ENCODE measurements around the gene PDE9A.

PDE9A gene

DNA sequence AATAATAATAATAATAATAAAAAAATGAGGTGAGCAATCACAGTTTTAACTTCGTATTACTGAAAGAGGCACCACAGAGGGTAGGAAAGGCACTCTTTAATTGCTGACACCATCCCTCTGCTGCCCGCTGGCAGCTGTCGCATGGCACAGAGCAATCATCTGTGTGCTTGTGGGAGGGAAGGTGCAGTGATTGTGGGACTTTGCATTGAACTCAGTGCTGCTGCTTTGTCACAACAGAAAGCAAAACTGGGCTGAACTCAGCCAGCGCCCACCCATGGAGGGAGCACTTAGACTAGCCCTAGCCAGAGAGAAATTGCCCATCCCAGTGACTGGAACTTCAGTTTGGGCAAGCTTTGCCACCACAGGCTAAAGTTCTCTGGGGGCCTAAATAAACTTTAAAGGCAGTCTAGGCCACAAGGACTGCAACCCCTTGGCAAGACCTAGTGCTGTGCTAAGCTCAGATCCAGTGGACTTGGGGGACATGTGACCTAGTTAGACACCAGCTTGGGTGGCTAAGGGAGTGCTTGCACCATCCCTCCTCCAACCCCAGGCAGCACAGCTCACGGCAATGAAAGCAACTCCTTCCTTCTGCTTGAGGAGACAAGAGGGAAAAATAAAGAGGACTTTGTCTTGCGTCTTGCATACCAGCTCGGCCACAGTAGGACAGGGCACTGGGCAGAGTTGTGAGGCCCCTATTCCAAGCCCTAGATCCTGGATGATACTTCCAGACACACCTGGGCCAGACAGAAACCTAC lies 166.6 kb downstream of the PDE9A start:
- DNase-seq (ENCODE audit: extremely low read depth, insufficient read length), result no peak
- Histone ChIP-seq H3K27me3 (replicated peaks; ENCODE audit: control insufficient read depth, insufficient read depth, low read length) (no peaks in the 10 kb centered on the region; the same call in 1 of the 2 replicates), H3K36me3 (ENCODE audit: control insufficient read depth, insufficient read depth, low read length) (no peaks in the 10 kb centered on the region), H3K4me3 (replicated peaks; ENCODE audit: low read depth, low read length) (no peak overlapping the region)
- TF ChIP-seq, protein P1, sequence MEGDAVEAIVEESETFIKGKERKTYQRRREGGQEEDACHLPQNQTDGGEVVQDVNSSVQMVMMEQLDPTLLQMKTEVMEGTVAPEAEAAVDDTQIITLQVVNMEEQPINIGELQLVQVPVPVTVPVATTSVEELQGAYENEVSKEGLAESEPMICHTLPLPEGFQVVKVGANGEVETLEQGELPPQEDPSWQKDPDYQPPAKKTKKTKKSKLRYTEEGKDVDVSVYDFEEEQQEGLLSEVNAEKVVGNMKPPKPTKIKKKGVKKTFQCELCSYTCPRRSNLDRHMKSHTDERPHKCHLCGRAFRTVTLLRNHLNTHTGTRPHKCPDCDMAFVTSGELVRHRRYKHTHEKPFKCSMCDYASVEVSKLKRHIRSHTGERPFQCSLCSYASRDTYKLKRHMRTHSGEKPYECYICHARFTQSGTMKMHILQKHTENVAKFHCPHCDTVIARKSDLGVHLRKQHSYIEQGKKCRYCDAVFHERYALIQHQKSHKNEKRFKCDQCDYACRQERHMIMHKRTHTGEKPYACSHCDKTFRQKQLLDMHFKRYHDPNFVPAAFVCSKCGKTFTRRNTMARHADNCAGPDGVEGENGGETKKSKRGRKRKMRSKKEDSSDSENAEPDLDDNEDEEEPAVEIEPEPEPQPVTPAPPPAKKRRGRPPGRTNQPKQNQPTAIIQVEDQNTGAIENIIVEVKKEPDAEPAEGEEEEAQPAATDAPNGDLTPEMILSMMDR (IDR thresholded peaks at IDR 0.05; ENCODE audit: insufficient read depth, low read length, poor library complexity, severe bottlenecking), result no peak

DNA sequence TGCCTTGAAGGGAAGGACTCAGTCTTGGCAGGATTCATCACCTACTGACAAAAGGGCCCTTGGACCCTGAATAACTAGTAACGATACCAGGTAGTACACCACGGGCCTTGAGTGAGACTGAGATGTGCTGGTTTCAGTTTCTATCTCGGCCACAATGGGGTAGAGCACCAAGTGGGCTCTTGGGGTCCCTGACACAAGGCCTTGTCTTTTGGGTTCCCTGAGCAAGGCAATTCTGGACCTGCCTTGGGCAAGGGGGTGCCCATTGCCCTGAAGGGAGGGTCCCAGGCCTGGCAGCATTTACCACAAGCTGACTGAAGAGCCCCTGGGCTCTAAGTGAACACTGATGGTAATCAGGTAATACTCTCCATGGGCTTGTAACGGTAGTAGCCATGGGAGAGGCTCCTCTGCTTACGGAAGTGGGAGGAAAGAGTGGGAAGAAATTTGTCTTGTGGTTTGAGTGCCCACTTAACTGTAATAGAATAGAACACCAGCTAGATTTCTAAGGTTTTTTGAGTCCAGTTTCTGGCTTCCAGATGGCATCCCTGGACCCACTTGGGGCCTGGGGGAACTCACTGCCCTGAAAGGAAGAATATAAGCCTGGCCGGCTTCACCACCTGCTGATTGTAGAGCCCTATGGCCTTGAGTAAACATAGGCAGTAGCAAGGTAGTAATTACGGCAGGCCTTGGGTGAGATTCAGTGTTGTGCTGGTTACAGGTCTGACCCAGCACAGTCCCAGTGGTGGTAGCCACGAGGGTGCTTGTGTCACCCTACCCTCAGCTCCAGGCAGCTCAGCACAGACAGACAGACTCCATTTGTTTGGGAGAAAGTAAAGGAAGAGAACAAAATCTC lies 167.4 kb downstream of the PDE9A start:
- Histone ChIP-seq H3K4me3 (replicated peaks; ENCODE audit: low read depth, low read length) (no peak overlapping the region), H3K36me3 (ENCODE audit: control insufficient read depth, insufficient read depth, low read length) (no peaks in the 10 kb centered on the region), H3K27me3 (replicated peaks; ENCODE audit: control insufficient read depth, insufficient read depth, low read length) (no peaks in the 10 kb centered on the region; the same call in 1 of the 2 replicates)
- no peak for DNase-seq (ENCODE audit: extremely low read depth, insufficient read length)
- TF ChIP-seq, protein P1 (IDR thresholded peaks at IDR 0.05; ENCODE audit: insufficient read depth, low read length, poor library complexity, severe bottlenecking), result no peak
